HCT116 (cell line): ENCODE data around the gene KCNK13. TPM values are rescaled to one million over a fixed set of nuclear protein-coding genes. Genes with fewer than 3 reads are reported as not detected.

Source experiments
- ATAC-seq: fragments of 200-7000 bp; cut with Tn5 transposase; 2 replicates; pipeline ENCODE4 v1.9.1; 2020; ENCODE audit warnings: mild to moderate bottlenecking, moderate library complexity
- BruUV-seq: library from RNA; stranded (reverse); fragments of 400-500 nt; replicated peaks from 2 replicates; lab custom pipeline; 2021; lab: Mats Ljungman, UMichigan
- CTCF ChIA-PET: fragments of 300-600 bp; sonication (Branson Sonifier 250); formaldehyde crosslinking; loops from one replicate; lab custom pipeline; 2021; ENCODE audit warnings: antibody characterized with exemption; lab: Charles Lee
- POLR2A ChIA-PET: fragments of 300-600, 350-600 bp; sonication (Branson Sonifier 250); formaldehyde crosslinking; loops from one replicate; lab custom pipeline; 2021; ENCODE audit warnings: antibody characterized with exemption; lab: Charles Lee
- RAD21 ChIA-PET, 2 experiments: fragments of 300-600 bp; sonication (Branson Sonifier 250); formaldehyde crosslinking; loops; one replicate each; lab custom pipeline; 2023; ENCODE audit warnings: low total read pairs in 2 of 2; ENCODE audit not compliant: uncharacterized antibody in 2 of 2, unreplicated experiment in 2 of 2, low non-redundant PET in 1 of 2; lab: Charles Lee
- DNase-seq: peaks from one replicate; pipeline ENCODE4 v3.0.0-alpha.2; 2010; ENCODE audit warnings: low read depth, low spot score
- H2AFZ ChIP-seq: fragments of 200-600 bp; shearing (Covaris generic), sonication (generic); 2 replicates; pipeline ENCODE4 v1.6.1; 2017; ENCODE audit warnings: low read depth, mixed run types, mixed read lengths, antibody characterized with exemption, low read length; ENCODE audit not compliant: poor library complexity, severe bottlenecking
- H3K27ac ChIP-seq: 2 replicates; pipeline ENCODE4 v1.5.1; 2012; ENCODE audit warnings: low read depth, low read length
- H3K27me3 ChIP-seq: fragments of 200-600 bp; sonication (generic); 2 replicates; pipeline ENCODE4 v1.6.1; 2016; ENCODE audit warnings: mixed run types, low read length, mixed read lengths; ENCODE audit not compliant: insufficient read depth
- H3K36me3 ChIP-seq, 2 experiments: fragments of 200-500 bp in 1 of 2; fragments of 200-600 bp in 1 of 2; sonication (Bioruptor generic) in 1 of 2; sonication (generic) in 1 of 2; 2 replicates each; pipeline versions ENCODE4 v1.5.1 to v1.6.1; 2014 to 2016; ENCODE audit warnings: low read length in 2 of 2, inconsistent platforms in 1 of 2, mixed read lengths in 1 of 2, mixed run types in 1 of 2; ENCODE audit not compliant: insufficient read depth in 2 of 2, control insufficient read depth in 1 of 2
- H3K4me1 ChIP-seq, 2 experiments: fragments of 200-600 bp in 1 of 2; sonication (generic) in 1 of 2; 2 replicates each; pipeline versions ENCODE4 v1.5.1 to v1.6.1; 2012 to 2017; ENCODE audit warnings: low read length in 2 of 2, inconsistent platforms in 1 of 2, mild to moderate bottlenecking in 1 of 2, mixed read lengths in 1 of 2, mixed run types in 1 of 2, moderate library complexity in 1 of 2; ENCODE audit not compliant: insufficient read depth in 2 of 2, control insufficient read depth in 1 of 2
- H3K4me2 ChIP-seq: fragments of 200-600 bp; sonication (generic); 2 replicates; pipeline ENCODE4 v1.6.1; 2017; ENCODE audit warnings: mixed run types, low read length, mixed read lengths
- H3K4me3 ChIP-seq, 2 experiments: fragments of 200-600 bp in 1 of 2; sonication (generic) in 1 of 2; replicated peaks in 1 of 2; 2 replicates each; pipeline ENCODE4 v1.5.1; 2011 to 2016; ENCODE audit warnings: low read length in 2 of 2, control low read depth in 1 of 2, low read depth in 1 of 2, mild to moderate bottlenecking in 1 of 2, mixed read lengths in 1 of 2, mixed run types in 1 of 2
- H3K79me2 ChIP-seq: fragments of 200-600 bp; sonication (generic); 2 replicates; pipeline ENCODE4 v1.6.1; 2017; ENCODE audit warnings: mild to moderate bottlenecking, mixed run types, low read length, moderate library complexity, mixed read lengths; ENCODE audit not compliant: insufficient read depth
- H3K9ac ChIP-seq: fragments of 200-600 bp; sonication (generic); 2 replicates; pipeline ENCODE4 v1.6.1; 2016; ENCODE audit warnings: low read length, mixed read lengths
- H3K9me2 ChIP-seq: fragments of 200-600 bp; sonication (generic), shearing (Covaris generic); 2 replicates; pipeline ENCODE4 v1.6.1; 2017; ENCODE audit warnings: mixed run types, mild to moderate bottlenecking, moderate library complexity; ENCODE audit not compliant: insufficient read depth
- H3K9me3 ChIP-seq, 2 experiments: fragments of 200-500 bp in 1 of 2; fragments of 200-600 bp in 1 of 2; sonication (Bioruptor generic) in 1 of 2; sonication (generic) in 1 of 2; 2 replicates each; pipeline ENCODE4 v1.6.1; 2014 to 2017; ENCODE audit warnings: low read length in 2 of 2, mixed read lengths in 2 of 2, inconsistent platforms in 1 of 2, low read depth in 1 of 2, mild to moderate bottlenecking in 1 of 2, mixed run types in 1 of 2, moderate library complexity in 1 of 2; ENCODE audit not compliant: control insufficient read depth in 1 of 2, insufficient read depth in 1 of 2
- H4K20me1 ChIP-seq: fragments of 200-600 bp; sonication (generic), shearing (Covaris generic); 2 replicates; pipeline ENCODE4 v1.6.1; 2017; ENCODE audit warnings: mixed run types, mild to moderate bottlenecking, moderate library complexity; ENCODE audit not compliant: insufficient read depth
- ATF3 ChIP-seq: IDR thresholded peaks from 2 replicates; pipeline ENCODE4 v1.6.1; 2012
- CEBPB ChIP-seq: IDR thresholded peaks from 2 replicates; pipeline ENCODE4 v1.6.1; 2012; ENCODE audit warnings: low read depth
- EGR1 ChIP-seq: IDR thresholded peaks from 2 replicates; pipeline ENCODE4 v1.6.1; 2012; ENCODE audit warnings: low read depth
- EZH2 ChIP-seq: fragments of 200-600 bp; sonication (generic); IDR thresholded peaks from 2 replicates; pipeline ENCODE4 v1.6.1; 2017; ENCODE audit warnings: antibody characterized with exemption, mixed run types
- JUND ChIP-seq: IDR thresholded peaks from 2 replicates; pipeline ENCODE4 v1.6.1; 2012
- RAD21 ChIP-seq: IDR thresholded peaks from 2 replicates; pipeline ENCODE4 v1.6.1; 2012; ENCODE audit warnings: low read depth, mild to moderate bottlenecking
- SIN3A ChIP-seq: IDR thresholded peaks from 2 replicates; pipeline ENCODE4 v1.6.1; 2012; ENCODE audit warnings: low read depth
- SP1 ChIP-seq: IDR thresholded peaks from 2 replicates; pipeline ENCODE4 v1.6.1; 2012; ENCODE audit warnings: low read depth
- TCF7L2 ChIP-seq: IDR thresholded peaks from 2 replicates; pipeline ENCODE4 v1.7.0; 2011; ENCODE audit warnings: borderline replicate concordance, inconsistent platforms; ENCODE audit not compliant: insufficient read depth, insufficient read length; ENCODE audit errors: extremely low read depth
- ZFX ChIP-seq: fragments of 450-650 bp; IDR thresholded peaks from 2 replicates; pipeline ENCODE4 v1.6.1; 2017
- ZNF274 ChIP-seq: fragments of 200-500 bp; sonication (Bioruptor generic); IDR thresholded peaks from 2 replicates; pipeline ENCODE4 v1.6.1; 2014; ENCODE audit warnings: mild to moderate bottlenecking, low read depth, low read length, inconsistent platforms
- intact Hi-C: fragments of 100-400 bp; cut with micrococcal nuclease; formaldehyde crosslinking; loops from 2 replicates; pipeline ENCODE4 v1.10.0; 2022
- total RNA-seq: library from RNA; stranded (reverse); gene quantifications from one replicate; pipeline ENCODE4 v1.2.1, GENCODE V29; 2021; ENCODE audit not compliant: unreplicated experiment
- TF ChIP-seq, protein P1 (sequence below), 3 experiments: fragments of 200-600 bp in 1 of 3; sonication (generic) in 1 of 3; IDR thresholded peaks in 2 of 3; conservative IDR thresholded peaks in 1 of 3; 2 replicates each; pipeline ENCODE4 v1.5.1; 2012 to 2017; ENCODE audit warnings: low read depth in 2 of 3, low read length in 2 of 3, antibody characterized with exemption in 1 of 3, borderline replicate concordance in 1 of 3, control low read depth in 1 of 3, mild to moderate bottlenecking in 1 of 3, mixed read lengths in 1 of 3, mixed run types in 1 of 3, moderate library complexity in 1 of 3; ENCODE audit not compliant: insufficient read depth in 1 of 3

The KCNK13 gene
- total RNA-seq, 1 experiment from 2014 or later, result 2.2 TPM

GRCh38 chr14:90140298-90140955, 78.6 kb downstream of the KCNK13 start:
- H3K4me2 ChIP-seq, result peak overlapping the region; percentile 11; the same call in 1 of the 2 replicates
- no peaks in the 10 kb centered on the region for H3K27me3 ChIP-seq
- no peak overlapping the region for H2AFZ ChIP-seq
- ATAC-seq (no peak), DNase-seq (no peak)
- no peak overlapping the region for H3K27ac ChIP-seq
- RAD21 ChIA-PET, result no interaction called here
- intact Hi-C loops, result no loop called here
- H4K20me1 ChIP-seq, result no peaks in the 10 kb centered on the region
- no peaks in the 10 kb centered on the region for H3K9me3 ChIP-seq
- TF ChIP-seq RAD21 (no peak), SIN3A (no peak), TCF7L2 (peak; percentile 64), ZNF274 (no peak), SP1 (no peak)
- TF ChIP-seq, protein P1, sequence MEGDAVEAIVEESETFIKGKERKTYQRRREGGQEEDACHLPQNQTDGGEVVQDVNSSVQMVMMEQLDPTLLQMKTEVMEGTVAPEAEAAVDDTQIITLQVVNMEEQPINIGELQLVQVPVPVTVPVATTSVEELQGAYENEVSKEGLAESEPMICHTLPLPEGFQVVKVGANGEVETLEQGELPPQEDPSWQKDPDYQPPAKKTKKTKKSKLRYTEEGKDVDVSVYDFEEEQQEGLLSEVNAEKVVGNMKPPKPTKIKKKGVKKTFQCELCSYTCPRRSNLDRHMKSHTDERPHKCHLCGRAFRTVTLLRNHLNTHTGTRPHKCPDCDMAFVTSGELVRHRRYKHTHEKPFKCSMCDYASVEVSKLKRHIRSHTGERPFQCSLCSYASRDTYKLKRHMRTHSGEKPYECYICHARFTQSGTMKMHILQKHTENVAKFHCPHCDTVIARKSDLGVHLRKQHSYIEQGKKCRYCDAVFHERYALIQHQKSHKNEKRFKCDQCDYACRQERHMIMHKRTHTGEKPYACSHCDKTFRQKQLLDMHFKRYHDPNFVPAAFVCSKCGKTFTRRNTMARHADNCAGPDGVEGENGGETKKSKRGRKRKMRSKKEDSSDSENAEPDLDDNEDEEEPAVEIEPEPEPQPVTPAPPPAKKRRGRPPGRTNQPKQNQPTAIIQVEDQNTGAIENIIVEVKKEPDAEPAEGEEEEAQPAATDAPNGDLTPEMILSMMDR (IDR thresholded peaks at IDR 0.05 in 2 of 3, conservative IDR thresholded peaks at IDR 0.05 in 1 of 3; ENCODE audit: borderline replicate concordance in 1 of 3, insufficient read depth in 1 of 3, low read depth in 2 of 3, low read length in 2 of 3), result no peak
- no peaks in the 10 kb centered on the region for H3K79me2 ChIP-seq
- CTCF ChIA-PET, result no interaction called here
- peaks cover 10 to 15% of the 10 kb centered on the region in 2 experiments; a peak in 3 of 4 replicates for H3K4me1 ChIP-seq
- no peak overlapping the region for H3K9ac ChIP-seq
- no peaks in the 10 kb centered on the region for H3K36me3 ChIP-seq
- no peaks in the 10 kb centered on the region for H3K9me2 ChIP-seq
- BruUV-seq, result no TSS peak
- H3K4me3 ChIP-seq, result no peak overlapping the region
- POLR2A ChIA-PET, result no interaction called here

GRCh38 chr14:90140956-90141316, 79.1 kb downstream of the KCNK13 start:
- Histone ChIP-seq H3K79me2 (no peaks in the 10 kb centered on the region), H3K27me3 (no peaks in the 10 kb centered on the region), H3K9me2 (no peaks in the 10 kb centered on the region), H3K27ac (no peak overlapping the region), H2AFZ (no peak overlapping the region), H3K9ac (no peak overlapping the region), H3K36me3 (no peaks in the 10 kb centered on the region), H4K20me1 (no peaks in the 10 kb centered on the region), H3K4me2 (no peak overlapping the region), H3K4me1 (peaks cover 10 to 15% of the 10 kb centered on the region in 2 experiments; a peak in 3 of 4 replicates), H3K4me3 (no peak overlapping the region), H3K9me3 (no peaks in the 10 kb centered on the region)
- CTCF ChIA-PET, result no interaction called here
- RAD21 ChIA-PET, result no interaction called here
- POLR2A ChIA-PET, result no interaction called here
- no peak for TF ChIP-seq EGR1
- TF ChIP-seq SP1, result no peak
- TF ChIP-seq CEBPB, result no peak
- TF ChIP-seq ATF3, result no peak
- no peak for TF ChIP-seq JUND
- TF ChIP-seq EZH2, result no peak
- TF ChIP-seq, protein P1 (IDR thresholded peaks at IDR 0.05 in 2 of 3, conservative IDR thresholded peaks at IDR 0.05 in 1 of 3; ENCODE audit: borderline replicate concordance in 1 of 3, insufficient read depth in 1 of 3, low read depth in 2 of 3, low read length in 2 of 3), result no peak
- TF ChIP-seq ZFX, result no peak
- no peak for DNase-seq
- no TSS peak for BruUV-seq
- intact Hi-C loops, result no loop called here
- no peak for ATAC-seq
